NCI-H128 (cell line): ENCODE data around the gene MINDY2.
"Not testable (repeated sequence)": the region's sequence is repeated elsewhere in the genome, so short reads cannot be mapped to it uniquely, and the experiment has no call there.

ENCODE experiments used
- DNase-seq: peaks from one replicate; lab custom pipeline; 2025; ENCODE audit not compliant: unreplicated experiment; lab: John Stamatoyannopoulos, UW

MINDY2 gene

DNA sequence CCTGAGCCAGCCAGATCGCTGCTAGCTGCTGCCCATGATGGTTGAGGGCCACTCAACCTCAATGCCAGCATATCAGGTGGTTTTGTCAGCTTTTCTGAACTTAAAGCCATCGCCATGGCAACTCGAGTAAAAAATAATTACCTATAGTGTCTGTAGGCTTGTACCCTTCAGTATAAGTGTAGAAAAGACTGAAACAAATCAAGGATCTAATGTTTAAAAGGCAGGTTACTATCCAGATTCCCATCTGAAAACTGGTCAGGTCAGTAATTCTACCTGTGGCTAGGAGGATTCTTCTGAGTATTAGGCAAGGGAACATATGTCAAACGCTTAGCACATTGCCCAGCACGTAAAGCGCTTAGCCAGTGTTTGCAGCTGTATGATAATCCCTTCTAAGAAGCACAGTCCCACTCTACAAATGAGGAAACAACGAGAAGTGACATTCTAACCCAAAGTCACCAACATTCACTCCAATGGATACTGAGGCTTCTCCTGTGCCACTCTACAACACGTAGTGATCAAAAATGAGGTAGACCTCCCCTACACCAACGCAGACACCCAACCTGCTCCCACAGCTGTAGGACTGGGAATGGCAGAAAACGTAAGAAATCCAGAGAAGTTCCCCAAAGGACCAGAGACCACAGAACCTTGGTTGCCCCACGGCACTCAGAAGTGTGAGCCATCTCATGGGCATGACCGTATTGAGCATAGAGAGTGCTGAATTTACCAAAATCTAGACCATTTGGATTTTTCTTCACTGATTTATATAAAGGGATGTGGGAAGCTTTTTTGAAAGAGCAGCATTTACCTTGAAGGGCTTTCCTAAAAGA lies 107.1 kb downstream of the MINDY2 start:
- no peak for DNase-seq

DNA sequence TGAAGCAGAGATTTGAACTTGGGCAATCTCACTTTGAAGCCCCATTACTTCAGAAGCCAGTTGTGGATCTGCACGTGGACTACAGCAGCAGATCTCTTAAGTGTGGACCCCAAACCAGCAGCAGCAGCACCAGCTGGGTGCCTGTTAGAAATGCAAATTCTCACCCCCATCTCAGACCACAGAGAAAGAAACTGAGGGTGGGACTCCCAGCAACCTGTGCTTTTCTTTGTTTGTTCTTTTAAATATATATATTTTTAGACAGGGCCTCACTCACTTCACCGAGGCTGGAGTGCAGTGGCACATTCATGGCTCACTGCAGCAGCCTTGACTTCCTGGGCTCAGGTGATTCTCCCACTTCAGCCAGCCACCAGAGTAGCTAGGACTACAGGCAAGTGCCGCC lies 109.2 kb downstream of the MINDY2 start:
- no peak for DNase-seq

DNA sequence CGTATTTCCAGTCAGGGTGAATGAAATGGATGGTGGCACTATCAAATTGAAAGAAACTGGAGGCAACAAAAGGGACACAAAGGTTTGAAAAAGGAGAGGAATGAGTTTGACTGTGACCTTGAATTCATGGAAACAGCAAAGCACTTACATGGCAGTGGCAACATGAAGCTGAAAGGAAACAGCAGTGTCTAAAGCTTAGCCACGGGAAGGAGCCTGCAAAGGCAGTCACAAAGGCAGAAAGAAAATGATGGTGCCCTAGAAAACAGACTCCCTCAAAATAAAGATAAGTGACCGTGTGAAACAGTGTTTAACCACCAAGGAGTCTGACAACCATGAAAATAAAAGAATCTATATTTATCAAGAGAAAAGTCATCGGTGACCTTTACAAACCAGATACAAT lies 111.1 kb downstream of the MINDY2 start:
- DNase-seq = no peak

GRCh38 chr15:58883926-58884325 lies 112.8 kb downstream of the MINDY2 start:
- not testable (repeated sequence) for DNase-seq

DNA sequence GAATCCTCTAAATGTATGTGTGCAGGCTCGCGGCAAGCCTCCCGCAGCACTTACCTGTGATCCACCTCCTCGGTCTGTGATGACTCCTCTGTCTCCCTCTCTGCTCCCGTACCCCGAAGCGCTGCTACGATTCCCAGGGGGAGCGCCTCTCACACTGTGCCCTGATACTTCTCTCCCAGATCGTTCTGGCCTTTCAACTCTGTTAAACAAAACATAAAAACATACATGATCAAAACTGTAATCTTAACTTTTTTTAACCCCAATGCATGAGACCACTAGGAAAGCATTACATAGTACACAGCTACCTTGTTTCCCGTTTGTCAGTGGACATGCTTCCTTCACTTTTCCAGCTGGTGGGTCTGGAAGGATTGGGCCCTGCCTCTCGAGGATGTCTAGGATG lies 115.8 kb downstream of the MINDY2 start:
- no peak for DNase-seq

DNA sequence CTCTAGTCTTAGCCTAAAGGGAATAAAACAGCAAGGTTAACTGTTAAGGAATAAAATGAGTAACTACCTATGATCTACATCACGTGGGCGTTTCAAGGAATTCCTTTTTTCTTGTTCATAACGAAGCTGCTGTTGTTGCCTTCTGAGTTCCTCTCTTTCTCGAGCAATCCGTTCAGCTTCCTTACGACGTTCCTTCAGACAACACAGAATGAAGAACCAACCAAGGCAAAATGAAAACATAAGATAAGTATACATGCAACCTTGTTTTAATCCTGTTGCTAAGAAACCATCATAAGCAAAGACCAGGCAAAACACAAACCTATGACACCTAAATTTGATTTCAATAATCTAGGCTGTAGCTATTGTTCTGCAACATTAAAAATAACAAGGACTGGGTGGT lies 118.3 kb downstream of the MINDY2 start:
- no peak for DNase-seq

- DNase-seq = no peak
These were observed 127.1 kb downstream of the MINDY2 start for GRCh38 chr15:58898150-58898680.

GRCh38 chr15:58900631-58901030 lies 129.5 kb downstream of the MINDY2 start:
- no peak for DNase-seq

GRCh38 chr15:58908550-58909309 lies 137.6 kb downstream of the MINDY2 start:
- no peak for DNase-seq

GRCh38 chr15:58909616-58910015 lies 138.5 kb downstream of the MINDY2 start:
- no peak for DNase-seq

DNA sequence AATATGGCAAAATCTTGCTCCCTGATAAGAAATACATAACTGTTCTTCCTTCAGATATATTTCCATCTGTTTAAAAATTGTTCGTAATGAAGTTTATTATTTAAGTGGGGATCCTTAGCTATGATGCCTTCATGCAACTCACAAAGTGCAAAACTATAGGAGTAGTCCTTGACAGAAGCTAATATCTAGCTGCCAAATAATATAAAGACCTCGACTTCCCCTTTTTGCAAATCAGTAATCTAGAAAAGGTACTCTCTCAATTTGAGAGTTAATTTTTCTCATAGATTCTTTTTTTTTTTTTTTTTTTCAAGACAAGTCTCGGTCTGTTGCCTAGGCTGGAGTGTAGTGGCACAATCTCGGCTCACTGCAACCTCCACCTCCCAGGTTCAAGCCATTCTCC lies 139.4 kb downstream of the MINDY2 start:
- no peak for DNase-seq
